HG02759 (cell line): Measurements from ENCODE around the gene ATP9A.

Experiments used
- ATAC-seq: cut with Tn5 transposase; IDR thresholded peaks from one replicate; pipeline ENCODE4 v1.9.1; 2021; ENCODE audit warnings: mild to moderate bottlenecking, moderate library complexity; ENCODE audit not compliant: unreplicated experiment

ATP9A gene

GRCh38 chr20:51562332-51563173, 205.6 kb downstream of the ATP9A start:
- ATAC-seq, result no peak

- no peak for ATAC-seq
Measured at GRCh38 chr20:51562027-51562331, 206.2 kb downstream of the ATP9A start.

- ATAC-seq, result no peak
Measured at GRCh38 chr20:51560550-51561307, 207.5 kb downstream of the ATP9A start.

- no peak for ATAC-seq
Measured at GRCh38 chr20:51560042-51560441, 208.1 kb downstream of the ATP9A start.

DNA sequence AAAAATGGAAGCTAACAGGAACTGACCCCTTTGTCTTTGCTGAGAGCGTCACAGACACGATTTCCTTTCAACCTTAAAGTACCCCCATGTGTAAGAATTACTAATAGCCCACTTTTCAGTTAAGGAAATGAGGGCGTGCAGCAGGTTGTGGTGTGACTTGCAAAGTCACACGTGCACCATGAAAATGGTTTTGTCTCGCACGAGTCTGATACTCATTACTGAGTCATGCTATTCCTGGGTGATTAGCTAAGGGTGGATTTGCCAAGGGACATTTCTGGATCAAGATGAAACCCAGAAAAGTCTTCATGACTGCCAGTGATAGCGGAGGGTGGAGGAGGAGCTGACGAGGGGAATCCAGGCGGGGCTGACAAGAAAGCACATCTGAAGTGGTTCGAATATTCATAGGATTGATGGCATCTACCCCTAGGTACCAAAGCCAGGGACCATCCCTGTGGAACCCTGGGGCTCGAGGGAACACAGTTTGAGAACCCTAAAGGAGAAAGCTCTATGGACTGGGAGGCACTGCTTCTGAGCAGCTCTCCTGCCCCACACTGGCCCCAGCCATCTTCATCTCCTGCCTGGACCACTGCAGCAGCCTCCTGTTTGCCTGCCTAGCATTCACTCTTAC, 213.5 kb downstream of the ATP9A start:
- no peak for ATAC-seq

DNA sequence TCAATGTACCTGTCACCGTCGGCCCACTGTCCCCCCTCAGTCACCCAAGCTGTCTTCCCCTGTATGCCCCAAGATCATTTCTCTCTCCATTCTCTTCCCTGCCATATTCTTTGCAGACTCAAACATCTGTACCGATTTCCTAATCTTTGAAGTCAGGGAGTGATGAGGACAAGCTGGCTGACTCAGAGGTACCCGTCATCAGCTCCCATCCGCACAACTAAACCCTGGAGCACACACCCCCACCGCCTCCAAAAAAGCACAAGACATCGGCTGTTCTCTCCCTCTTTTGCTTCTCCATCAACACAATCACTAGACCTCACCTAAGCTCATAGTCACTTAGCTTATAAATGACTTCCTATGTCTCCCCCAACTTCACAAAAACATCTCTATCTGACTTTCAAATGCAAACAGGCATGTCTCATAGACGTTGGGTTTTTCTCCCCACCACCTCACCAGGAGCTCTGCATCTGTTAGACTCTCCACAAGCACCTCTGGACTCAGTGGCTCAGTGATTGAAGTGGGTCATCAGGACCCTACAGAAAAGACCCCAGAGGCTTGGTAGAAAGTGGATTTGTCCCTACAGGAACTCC, 214.2 kb downstream of the ATP9A start:
- ATAC-seq, result no peak

GRCh38 chr20:51551186-51551585, 217.0 kb downstream of the ATP9A start:
- ATAC-seq, result no peak

GRCh38 chr20:51549474-51549873, 218.7 kb downstream of the ATP9A start:
- no peak for ATAC-seq

- ATAC-seq, result no peak
Measured at GRCh38 chr20:51547951-51548350, 220.2 kb downstream of the ATP9A start.
